GM19372 (cell line): ENCODE data around the gene RHOF.
"Not testable (repeated sequence)": the region's sequence is repeated elsewhere in the genome, so short reads cannot be mapped to it uniquely, and the experiment has no call there.

Experiments used
- ATAC-seq: cut with Tn5 transposase; IDR thresholded peaks from one replicate; pipeline ENCODE4 v1.9.1; 2021; ENCODE audit warnings: mild to moderate bottlenecking, low read depth, moderate library complexity; ENCODE audit not compliant: unreplicated experiment

The RHOF gene

DNA sequence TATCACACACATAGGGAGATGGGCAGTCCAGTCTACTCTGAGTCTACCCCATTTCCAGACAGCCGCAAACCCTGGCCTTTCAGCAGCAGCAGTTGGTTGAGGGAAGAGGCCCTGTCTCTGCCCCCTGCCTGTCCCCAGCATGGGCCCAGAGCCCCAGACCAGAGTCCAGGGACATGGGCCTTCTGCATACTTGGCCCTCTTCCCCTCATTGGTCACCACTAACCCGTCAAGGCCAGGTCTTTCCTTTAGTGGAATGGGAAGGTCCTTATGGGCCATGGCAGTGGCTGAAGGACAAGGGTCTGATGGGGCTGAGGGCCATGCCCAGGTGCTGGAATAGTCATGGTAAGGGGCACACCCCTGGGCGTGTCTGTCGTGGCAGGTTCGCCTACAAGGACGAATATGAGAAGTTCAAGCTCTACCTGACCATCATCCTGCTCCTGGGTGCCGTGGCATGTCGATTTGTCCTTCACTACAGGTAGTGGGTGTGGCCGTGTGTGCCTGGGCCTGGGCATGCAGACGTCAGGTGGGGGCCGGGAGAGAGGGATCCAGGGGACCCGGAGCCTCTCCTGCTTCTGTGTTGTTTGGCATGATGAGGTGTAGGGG, 41.6 kb downstream of the RHOF start:
- ATAC-seq = no peak

DNA sequence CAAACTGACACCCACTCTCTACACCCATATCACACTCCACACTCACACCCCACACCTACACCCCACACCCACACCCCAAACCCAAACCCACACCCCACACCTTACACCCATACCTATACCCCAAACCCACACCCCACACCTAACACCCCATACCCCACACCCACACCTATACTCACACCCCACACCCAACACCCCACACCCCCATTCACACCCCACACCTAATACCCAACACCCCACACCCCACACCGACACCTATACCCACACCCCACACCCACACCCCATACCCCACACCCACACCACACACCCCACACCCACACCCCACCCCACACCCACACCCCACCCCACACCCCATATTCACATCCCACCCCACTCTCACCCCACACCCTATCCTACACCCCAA, 42.5 kb downstream of the RHOF start:
- no peak for ATAC-seq

DNA sequence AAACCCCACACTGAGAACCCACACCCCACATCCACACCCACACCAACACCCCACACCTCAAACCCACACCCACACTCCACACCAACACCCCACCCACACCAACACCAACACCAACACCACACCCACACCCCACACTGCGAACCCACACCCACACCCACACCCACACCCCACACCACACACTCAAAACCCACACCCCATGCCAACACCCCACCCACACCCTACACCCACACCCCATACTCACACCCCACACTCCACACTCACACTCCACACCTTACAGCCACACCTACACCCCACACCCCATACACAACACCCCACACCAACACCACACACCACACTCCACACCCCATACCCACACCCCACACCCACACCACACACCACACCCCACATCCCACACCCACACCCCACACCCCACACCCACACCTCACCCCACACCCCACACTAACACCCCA, 43.0 kb downstream of the RHOF start:
- ATAC-seq = no peak

DNA sequence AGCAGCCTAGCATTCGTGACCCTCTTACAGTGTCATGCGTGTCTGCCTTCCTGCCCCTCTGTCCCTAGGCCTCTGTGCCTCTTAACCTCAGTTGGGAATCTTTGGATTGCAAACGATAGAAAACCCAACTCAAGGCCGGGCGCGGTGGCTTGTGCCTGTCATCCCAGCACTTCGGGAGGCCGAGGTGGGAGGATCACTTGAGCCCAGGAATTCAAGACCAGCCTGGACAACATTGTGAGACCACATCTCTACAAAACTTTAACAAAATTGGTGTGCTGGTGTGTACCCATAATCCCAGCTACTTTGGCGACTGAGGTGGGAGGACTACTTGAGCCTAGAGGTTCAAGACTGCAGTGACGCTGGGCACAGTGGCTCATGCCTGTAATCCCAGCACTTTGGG, 44.2 kb downstream of the RHOF start:
- no peak for ATAC-seq

DNA sequence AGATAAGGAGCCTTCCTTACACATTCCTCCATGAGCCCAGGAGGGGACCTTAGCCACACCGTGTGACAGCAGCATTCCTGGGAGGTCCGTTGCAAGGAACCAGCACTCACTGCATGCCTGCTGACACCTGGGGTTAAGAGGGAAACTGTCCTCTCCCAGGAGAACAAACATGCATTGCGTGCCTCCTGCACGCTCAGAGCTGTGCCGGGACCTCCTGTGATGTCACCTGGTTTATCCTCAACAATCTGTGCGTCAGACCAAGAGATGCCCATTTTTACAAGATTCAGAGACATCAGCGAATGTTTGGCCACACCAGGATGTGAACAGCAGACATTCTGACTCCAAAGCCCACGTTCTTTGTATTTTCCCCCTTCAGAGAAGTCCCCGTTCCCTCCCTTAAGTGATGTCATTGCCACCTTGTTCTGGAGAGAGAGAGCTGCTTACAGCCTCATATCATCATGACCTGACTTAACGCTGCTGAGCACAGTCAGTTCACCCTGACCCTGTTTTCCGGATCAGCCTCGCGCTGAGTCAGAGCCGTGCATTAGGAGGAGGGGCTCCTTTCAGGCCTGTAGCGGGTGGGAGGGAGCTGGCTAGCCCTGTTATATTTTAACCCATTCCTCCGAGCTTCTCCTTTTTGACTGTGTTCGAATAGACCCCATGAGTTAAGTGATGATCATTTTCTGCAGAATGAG, 44.8 kb downstream of the RHOF start:
- ATAC-seq = no peak

DNA sequence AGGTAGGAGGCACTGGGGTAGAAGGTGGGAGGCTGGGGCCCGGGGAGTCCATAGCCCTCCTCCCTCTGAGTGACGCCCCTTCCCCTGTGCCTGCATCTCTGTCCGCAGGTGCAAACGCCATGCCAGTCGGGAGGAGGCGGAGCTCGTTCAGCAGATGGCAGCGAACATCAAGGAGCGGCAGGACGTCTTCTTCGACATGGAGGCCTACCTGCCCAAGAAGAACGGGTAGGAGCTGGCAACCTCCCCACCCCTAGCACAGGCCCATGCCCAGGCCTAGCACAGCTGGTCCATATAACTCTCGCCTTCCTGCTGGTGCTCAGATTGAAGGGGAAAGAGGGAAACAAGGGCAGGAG, 45.3 kb downstream of the RHOF start:
- no peak for ATAC-seq

DNA sequence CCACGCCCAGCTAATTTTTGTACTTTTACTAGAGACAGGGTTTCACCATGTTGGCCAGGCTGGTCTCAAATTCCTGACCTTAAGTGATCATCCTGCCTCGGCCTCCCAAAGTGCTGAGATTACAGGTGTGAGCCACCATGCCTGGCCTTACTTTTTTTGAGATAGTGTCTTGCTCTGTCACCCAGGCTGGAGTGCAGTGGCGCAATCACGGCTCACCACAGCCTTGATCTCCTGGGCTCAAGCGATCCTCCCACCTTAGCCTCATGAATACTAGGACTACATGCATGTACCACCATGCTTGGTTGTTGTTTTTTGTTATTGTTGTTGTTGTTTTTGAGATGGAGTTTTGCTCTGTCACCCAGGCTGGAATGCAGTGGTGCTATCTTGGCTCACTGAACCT, 47.9 kb downstream of the RHOF start:
- not testable (repeated sequence) for ATAC-seq

DNA sequence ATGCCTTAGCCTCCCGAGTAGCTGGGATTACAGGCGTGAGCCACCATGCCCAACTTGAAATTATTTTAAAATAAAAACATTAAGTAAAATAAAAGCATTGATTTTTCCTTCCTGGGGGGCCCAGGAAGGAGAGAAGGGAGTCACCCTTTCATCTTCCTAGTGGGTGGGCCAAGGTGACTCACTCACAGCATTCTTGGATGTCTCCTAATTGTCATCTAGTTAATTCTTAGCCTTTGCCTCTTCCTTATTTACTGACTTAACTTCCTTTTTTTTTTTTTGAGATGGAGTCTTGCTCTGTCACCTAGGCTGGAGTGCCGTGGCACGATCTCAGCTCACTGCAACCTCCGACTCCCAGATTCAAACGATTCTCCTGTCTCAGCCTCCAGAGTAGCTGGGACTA, 51.7 kb downstream of the RHOF start:
- no peak for ATAC-seq

DNA sequence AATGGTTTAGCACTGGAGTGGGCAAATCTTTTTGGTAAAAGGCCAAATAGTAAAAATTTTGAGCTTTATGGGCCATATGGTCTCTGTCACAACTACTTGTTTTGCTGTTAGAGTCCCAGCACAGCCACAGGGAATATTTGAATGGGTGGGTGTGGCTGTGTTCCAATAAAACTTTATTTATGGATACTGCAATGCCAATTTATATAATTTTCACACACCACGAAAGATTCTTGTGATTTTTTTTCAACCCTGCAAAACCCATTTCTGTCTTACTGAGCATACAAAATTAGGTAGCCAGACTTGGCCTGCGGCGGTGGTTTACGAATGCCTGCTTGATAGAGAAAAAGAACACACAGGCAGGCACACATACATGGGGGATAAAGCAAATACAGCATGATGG, 52.6 kb downstream of the RHOF start:
- ATAC-seq = no peak

DNA sequence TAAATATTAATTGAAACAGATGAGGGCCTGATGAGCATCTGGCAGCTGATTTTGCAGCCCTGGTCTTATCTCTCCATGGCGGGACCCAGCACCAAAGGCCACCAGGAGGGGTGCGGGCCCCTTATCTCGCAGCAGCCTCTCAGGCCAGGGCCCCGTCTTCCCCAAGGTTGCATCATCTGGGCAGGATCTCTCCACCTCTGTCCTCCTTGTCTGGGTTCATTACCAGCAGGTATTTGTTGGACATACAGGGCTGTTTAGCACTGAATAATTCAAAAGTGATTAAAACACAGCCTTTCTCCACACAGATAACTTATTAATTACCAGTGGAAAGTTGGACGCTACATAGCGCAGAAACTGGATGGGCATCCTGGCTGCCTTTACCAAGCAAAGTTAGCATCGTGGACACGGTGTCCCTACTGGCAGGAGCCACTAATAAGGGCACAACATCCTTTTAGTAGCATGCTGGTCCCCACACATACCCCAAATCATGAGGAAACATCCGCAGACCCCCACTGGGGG, 55.1 kb downstream of the RHOF start:
- ATAC-seq = no peak

DNA sequence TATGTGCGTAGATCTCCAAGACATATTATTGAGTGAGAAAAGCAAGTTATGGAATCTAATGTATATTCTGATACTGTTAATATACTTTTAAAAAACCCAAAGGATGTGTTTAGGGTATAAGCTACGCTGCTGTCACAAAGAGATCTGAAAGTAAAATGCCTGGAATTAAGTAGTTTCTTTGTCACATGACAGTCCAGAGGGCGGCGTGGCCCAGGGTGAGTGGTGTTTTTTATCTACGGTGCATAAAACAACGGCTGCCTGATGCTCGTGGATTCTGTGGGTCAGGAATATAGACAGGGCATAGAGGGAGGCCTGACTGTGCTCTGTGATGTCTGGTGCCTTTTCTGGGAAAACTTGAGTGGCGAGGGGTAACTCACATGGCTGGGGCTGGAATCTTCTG, 59.6 kb downstream of the RHOF start:
- no peak for ATAC-seq

DNA sequence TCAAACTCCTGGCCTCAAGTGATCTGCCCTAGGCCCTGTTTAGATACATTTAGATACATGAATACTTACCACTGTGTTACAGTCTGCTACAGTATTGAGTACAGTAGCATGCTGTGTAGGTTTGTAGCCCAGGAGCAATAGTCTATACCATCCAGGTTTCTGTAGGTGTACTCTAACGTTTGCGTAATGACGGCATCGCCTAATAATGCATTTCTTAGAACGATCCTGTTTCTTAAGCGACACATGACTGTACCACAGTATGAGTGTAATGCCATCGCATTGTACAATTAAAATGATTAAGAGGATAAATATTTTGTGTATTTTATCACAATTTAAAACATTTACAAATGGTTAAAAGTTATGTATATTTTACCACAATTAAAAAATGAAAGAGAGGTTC, 62.0 kb downstream of the RHOF start:
- ATAC-seq = no peak

DNA sequence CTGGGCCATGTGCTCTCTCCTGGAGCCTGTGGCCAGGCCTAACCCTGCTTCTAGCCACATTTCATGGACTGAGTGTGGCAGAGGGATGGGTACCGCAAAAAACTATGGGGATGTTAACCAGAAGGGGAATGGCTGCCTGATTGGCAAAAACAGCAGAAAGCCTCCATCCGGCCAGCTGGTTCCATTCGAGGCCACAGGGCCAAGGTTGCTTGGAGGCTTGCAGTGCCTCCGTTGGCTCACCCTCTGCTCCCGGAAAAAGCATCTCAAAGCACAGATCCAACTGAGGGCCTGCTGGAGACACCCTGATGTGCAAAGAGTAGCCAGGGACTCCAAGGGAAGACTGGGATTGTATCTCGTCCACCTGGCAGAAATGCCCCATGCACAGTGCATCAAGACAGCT, 64.5 kb downstream of the RHOF start:
- ATAC-seq = no peak
